ENCODE results near the gene KRTAP10-10.
"Not testable (repeated sequence)": the region's sequence is repeated elsewhere in the genome, so short reads cannot be mapped to it uniquely, and the experiment has no call there.

KRTAP10-10 gene

DNA sequence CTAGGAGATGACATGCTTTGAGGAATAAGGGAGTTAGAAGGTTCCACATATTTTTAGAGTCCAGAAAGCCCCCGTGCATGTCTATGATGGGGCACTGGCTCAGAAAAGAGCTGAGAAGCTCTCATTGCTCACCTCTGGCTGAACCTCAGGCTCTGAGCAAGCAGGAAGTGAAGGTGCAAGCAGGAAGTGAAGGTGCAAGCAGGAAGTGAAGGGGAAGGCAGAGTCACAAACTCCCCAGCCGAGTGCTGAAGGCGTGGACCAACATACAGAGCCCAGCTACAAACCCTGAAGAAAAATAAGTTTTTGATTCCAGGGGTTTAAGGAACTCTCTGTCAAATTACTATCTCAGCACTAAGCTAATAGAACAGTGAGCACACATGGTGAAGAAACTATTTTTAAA lies 18.2 kb upstream of the KRTAP10-10 start:
- DNase-seq (ENCODE audit: low read depth in 2 of 2): no peak
- TF ChIP-seq, protein P1, sequence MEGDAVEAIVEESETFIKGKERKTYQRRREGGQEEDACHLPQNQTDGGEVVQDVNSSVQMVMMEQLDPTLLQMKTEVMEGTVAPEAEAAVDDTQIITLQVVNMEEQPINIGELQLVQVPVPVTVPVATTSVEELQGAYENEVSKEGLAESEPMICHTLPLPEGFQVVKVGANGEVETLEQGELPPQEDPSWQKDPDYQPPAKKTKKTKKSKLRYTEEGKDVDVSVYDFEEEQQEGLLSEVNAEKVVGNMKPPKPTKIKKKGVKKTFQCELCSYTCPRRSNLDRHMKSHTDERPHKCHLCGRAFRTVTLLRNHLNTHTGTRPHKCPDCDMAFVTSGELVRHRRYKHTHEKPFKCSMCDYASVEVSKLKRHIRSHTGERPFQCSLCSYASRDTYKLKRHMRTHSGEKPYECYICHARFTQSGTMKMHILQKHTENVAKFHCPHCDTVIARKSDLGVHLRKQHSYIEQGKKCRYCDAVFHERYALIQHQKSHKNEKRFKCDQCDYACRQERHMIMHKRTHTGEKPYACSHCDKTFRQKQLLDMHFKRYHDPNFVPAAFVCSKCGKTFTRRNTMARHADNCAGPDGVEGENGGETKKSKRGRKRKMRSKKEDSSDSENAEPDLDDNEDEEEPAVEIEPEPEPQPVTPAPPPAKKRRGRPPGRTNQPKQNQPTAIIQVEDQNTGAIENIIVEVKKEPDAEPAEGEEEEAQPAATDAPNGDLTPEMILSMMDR (IDR thresholded peaks at IDR 0.05; ENCODE audit: low read depth, low read length): no peak
- H3K4me3 ChIP-seq (replicated peaks in 1 of 2; ENCODE audit: low read depth in 2 of 2, low read length in 2 of 2): no peak overlapping the region

DNA sequence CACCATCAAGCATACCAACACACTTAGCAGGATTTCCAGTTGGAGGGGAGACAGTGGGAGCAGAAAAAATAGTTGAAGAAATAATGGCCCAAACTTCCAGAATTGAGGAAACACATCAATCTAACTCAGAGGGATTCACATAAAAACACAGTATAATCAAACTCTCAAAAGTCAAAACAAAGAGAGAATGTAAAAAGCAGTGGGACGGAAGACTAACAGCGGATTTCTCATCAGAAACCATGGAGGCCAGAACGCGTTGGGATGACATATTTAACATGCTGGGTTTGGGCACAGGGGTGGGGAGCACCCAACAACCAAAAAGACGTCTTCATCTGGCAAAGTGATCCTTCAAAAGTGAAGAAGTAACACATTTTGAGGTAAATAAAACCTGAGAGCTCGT lies 17.3 kb upstream of the KRTAP10-10 start:
- no peak for DNase-seq (ENCODE audit: low read depth in 2 of 2)
- TF ChIP-seq, protein P1 (IDR thresholded peaks at IDR 0.05; ENCODE audit: low read depth, low read length): no peak
- no peak overlapping the region for H3K4me3 ChIP-seq (replicated peaks in 1 of 2; ENCODE audit: low read depth in 2 of 2, low read length in 2 of 2)

DNA sequence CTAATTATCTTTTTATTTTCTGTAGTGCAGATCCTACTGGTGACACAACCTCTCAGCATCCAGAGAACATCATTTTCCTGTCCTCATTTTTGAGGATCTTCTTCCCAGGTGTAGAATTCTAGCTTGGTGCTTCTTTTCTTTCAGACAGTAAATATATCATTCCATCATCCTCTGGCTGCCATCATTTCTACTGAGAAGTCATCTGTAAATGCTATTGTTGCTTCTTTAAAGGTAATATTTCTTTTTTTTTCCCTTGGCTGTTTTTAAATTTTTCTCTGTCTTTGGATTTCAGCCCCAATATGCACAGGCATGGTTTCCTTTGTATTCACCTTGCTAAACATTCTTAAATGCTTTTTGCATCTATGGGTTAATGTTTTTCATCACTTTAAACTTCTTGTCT lies 13.6 kb upstream of the KRTAP10-10 start:
- TF ChIP-seq, protein P1 (IDR thresholded peaks at IDR 0.05; ENCODE audit: low read depth, low read length): no peak
- DNase-seq (ENCODE audit: low read depth in 2 of 2): no peak
- H3K4me3 ChIP-seq (replicated peaks in 1 of 2; ENCODE audit: low read depth in 2 of 2, low read length in 2 of 2): no peak overlapping the region

DNA sequence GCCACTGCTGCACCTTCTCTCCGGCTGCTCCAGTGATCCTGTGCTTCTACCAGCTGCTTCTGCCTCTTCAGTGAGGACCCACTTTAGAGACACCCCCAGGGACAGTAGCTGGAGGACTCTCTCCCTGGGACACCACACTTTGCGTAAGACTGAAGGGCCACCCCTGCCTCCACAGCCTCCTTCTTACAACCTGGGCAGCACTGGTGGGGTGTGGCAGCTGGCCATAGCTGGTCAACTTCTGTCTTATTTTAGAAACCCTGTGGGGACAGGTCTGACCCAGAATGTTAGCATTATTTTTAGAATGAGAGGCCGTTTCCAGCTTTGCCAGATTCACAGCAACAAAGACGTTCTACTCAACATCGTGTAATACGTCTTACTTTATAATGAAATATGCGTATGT lies 11.4 kb upstream of the KRTAP10-10 start:
- no peak overlapping the region for H3K4me3 ChIP-seq (replicated peaks in 1 of 2; ENCODE audit: low read depth in 2 of 2, low read length in 2 of 2)
- DNase-seq (ENCODE audit: low read depth in 2 of 2): no peak
- TF ChIP-seq, protein P1 (IDR thresholded peaks at IDR 0.05; ENCODE audit: low read depth, low read length): no peak

DNA sequence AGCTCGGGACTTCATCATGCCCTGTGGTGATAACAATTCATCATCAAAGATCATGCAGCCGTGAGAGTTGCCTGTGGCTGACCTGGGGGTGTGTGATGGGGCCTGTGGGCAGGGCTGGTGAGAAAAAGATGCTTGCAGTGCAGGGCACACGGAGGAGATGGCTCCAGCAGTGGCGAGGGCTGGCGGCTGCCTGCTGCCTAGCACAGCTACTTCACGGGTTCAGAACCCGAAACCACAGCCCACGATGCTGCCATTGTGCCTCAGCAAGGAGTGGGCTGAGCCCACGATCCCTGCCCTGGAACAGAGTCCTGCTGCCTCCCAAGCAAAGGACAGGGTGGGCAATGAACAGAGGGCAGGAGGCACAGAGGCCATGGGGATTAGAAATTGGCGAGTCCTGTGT lies 10.9 kb upstream of the KRTAP10-10 start:
- H3K4me3 ChIP-seq (replicated peaks in 1 of 2; ENCODE audit: low read depth in 2 of 2, low read length in 2 of 2): no peak overlapping the region
- TF ChIP-seq, protein P1 (IDR thresholded peaks at IDR 0.05; ENCODE audit: low read depth, low read length): no peak
- DNase-seq (ENCODE audit: low read depth in 2 of 2): no peak

DNA sequence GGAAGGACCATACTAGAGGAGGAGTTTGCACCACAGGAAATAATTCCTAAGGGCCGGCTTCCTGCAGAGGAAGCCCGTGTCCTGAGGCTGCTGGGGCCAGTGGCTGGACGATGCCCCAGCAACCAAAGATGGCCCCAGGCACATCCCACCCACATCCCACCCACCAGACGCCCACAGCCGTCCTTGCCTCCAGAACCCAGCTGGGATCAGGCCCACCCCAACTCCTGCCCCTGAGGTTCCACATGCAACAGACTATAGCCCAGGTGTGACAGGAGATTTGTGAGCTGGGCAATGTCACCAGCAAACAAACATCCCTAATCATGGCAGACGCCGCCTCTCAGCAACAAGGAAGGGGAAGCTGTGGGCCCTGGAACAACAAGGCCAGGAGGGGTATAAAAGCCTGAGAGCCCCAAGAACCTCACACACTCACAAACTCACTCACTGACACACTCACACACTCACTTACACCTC lies 10.4 kb upstream of the KRTAP10-10 start, which contains the start of gene KRTAP10-9:
Gene KRTAP10-9 (plus strand): TSS at position 421 of the 471 bp plus-strand sequence. CDS start 79 bp downstream, outside the sequence.
- TF ChIP-seq, protein P1 (IDR thresholded peaks at IDR 0.05; ENCODE audit: low read depth, low read length): no peak
- DNase-seq (ENCODE audit: low read depth in 2 of 2): no peak
- no peak within 1 kb of the TSS for H3K4me3 ChIP-seq (replicated peaks in 1 of 2; ENCODE audit: low read depth in 2 of 2, low read length in 2 of 2)

DNA sequence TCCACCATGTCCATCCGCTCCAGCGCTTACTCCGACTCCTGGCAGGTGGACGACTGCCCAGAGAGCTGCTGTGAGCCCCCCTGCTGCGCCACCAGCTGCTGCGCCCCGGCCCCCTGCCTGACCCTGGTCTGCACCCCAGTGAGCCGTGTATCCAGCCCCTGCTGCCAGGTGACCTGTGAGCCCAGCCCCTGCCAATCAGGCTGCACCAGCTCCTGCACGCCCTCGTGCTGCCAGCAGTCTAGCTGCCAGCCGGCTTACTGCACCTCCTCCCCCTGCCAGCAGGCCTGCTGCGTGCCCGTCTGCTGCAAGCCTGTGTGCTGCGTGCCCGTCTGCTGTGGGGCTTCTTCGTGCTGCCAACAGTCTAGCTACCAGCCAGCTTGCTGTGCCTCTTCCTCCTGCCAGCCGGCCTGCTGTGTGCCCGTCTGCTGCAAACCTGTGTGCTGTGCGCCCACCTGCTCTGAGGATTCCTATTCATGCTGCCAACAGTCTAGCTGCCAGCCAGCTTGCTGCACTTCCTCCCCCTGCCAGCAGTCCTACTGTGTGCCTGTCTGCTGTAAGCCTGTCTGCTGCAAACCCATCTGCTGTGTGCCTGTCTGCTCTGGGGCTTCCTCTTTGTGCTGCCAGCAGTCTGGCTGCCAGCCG lies 9.9 kb upstream of the KRTAP10-10 start:
- not testable (repeated sequence) for H3K4me3 ChIP-seq (replicated peaks in 1 of 2; ENCODE audit: low read depth in 2 of 2, low read length in 2 of 2); DNase-seq (ENCODE audit: low read depth in 2 of 2)

DNA sequence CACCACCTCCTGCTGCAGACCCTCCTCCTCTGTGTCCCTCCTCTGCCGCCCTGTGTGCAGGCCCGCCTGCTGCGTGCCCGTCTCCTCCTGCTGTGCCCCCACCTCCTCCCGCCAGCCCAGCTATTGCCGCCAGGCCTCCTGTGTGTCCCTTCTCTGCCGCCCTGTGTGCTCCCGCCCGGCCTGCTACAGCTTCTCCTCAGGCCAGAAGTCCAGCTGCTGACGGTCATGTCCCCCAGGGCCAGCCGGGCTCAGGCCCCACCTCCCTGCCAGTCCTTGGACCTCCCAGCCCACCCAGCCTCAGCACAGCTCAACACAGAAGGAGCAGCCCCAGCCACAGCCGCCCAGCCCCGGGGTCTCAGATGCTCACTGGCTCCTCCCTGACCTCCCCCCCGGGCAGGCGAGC lies 9.3 kb upstream of the KRTAP10-10 start:
- DNase-seq (ENCODE audit: low read depth in 2 of 2); H3K4me3 ChIP-seq (replicated peaks in 1 of 2; ENCODE audit: low read depth in 2 of 2, low read length in 2 of 2): not testable (repeated sequence)
